Keratinocyte (primary cell): ENCODE data around the gene FRAS1. TPM values are rescaled to one million over a fixed set of nuclear protein-coding genes. Genes with fewer than 3 reads are reported as not detected.

Source experiments
- DNase-seq: peaks from one replicate; pipeline ENCODE4 v3.0.0-alpha.2; 2011; ENCODE audit warnings: low read depth, missing footprints, low spot score
- FAIRE-seq: peaks from 2 replicates; lab custom pipeline; 2011; peaks lifted over from hg19 to GRCh38; lab: Jason Lieb, UNC
- H2AFZ ChIP-seq: 2 replicates; pipeline ENCODE4 v1.6.0; 2012; ENCODE audit warnings: low read length, control low read depth, inconsistent platforms; ENCODE audit not compliant: control insufficient read depth
- H3K27ac ChIP-seq: 2 replicates; pipeline ENCODE4 v1.5.1; 2011; ENCODE audit warnings: low read length; ENCODE audit not compliant: control insufficient read depth, insufficient read depth
- H3K27me3 ChIP-seq: 3 replicates; pipeline ENCODE4 v1.6.0; 2011; ENCODE audit warnings: low read length; ENCODE audit not compliant: control insufficient read depth, insufficient read depth; ENCODE audit errors: extremely low read depth
- H3K36me3 ChIP-seq, 2 experiments: 2 replicates in 1 of 2; 3 replicates in 1 of 2; pipeline ENCODE4 v1.5.1; 2011; ENCODE audit warnings: low read length in 2 of 2, mild to moderate bottlenecking in 1 of 2; ENCODE audit not compliant: control insufficient read depth in 2 of 2, insufficient read depth in 2 of 2; ENCODE audit errors: extremely low read depth in 1 of 2
- H3K4me1 ChIP-seq: 3 replicates; pipeline ENCODE4 v1.5.1; 2011; ENCODE audit warnings: low read length; ENCODE audit not compliant: control insufficient read depth, insufficient read depth; ENCODE audit errors: extremely low read depth
- H3K4me2 ChIP-seq: 3 replicates; pipeline ENCODE4 v1.6.0; 2011; ENCODE audit warnings: low read depth, low read length; ENCODE audit not compliant: control insufficient read depth, insufficient read depth; ENCODE audit errors: extremely low read depth
- H3K4me3 ChIP-seq, 3 experiments: fragments of 200-600 bp in 1 of 3; sonication (generic) in 1 of 3; 2 replicates in 2 of 3; 3 replicates in 1 of 3; pipeline ENCODE4 v1.5.1; 2011 to 2016; ENCODE audit warnings: low read length in 3 of 3, mild to moderate bottlenecking in 3 of 3, control low read depth in 2 of 3, inconsistent platforms in 1 of 3, low read depth in 1 of 3, mixed read lengths in 1 of 3, mixed run types in 1 of 3, moderate library complexity in 1 of 3; ENCODE audit not compliant: control insufficient read depth in 2 of 3, insufficient read depth in 2 of 3; ENCODE audit errors: extremely low read depth in 1 of 3
- H3K79me2 ChIP-seq: 2 replicates; pipeline ENCODE4 v1.6.0; 2012; ENCODE audit warnings: low read length; ENCODE audit not compliant: control insufficient read depth, insufficient read depth
- H3K9ac ChIP-seq: 3 replicates; pipeline ENCODE4 v1.6.0; 2011; ENCODE audit warnings: low read length; ENCODE audit not compliant: control insufficient read depth, insufficient read depth; ENCODE audit errors: extremely low read depth
- H3K9me1 ChIP-seq: 3 replicates; pipeline ENCODE4 v1.6.0; 2011; ENCODE audit warnings: low read length; ENCODE audit not compliant: control insufficient read depth, insufficient read depth; ENCODE audit errors: extremely low read depth
- H3K9me3 ChIP-seq: 2 replicates; pipeline ENCODE4 v1.5.1; 2012; ENCODE audit warnings: low read depth, low read length; ENCODE audit not compliant: control insufficient read depth
- H4K20me1 ChIP-seq: 3 replicates; pipeline ENCODE4 v1.6.0; 2011; ENCODE audit warnings: low read length; ENCODE audit not compliant: control insufficient read depth, insufficient read depth; ENCODE audit errors: extremely low read depth
- EZH2 ChIP-seq: IDR thresholded peaks from one replicate; pipeline ENCODE4 v1.6.1; 2012; ENCODE audit warnings: inconsistent platforms, mild to moderate bottlenecking, low read length, moderate library complexity
- dilution Hi-C: fragments of 300-500 bp; cut with MboI; formaldehyde crosslinking; loops from one replicate; pipeline ENCODE4 v1.7.0; 2020; ENCODE audit warnings: low sequenced_read_pairs; ENCODE audit not compliant: extremely low pct_ligation_motif_present
- polyA plus RNA-seq, 5 experiments: library from polyadenylated mRNA; depleted of rRNA in 3 of 5; stranded (reverse) in 3 of 5; stranded (forward) in 1 of 5; unstranded in 1 of 5; fragments of >200 nt; gene quantifications; 1 replicate in 1 of 5; 2 replicates in 3 of 5; 3 replicates in 1 of 5; pipeline versions ENCODE4 v1.2.1 to v1.2.3, GENCODE V29; 2011 to 2012; ENCODE audit warnings: missing spikeins in 2 of 5, low read depth in 1 of 5, low replicate concordance in 1 of 5
- TF ChIP-seq, protein P1 (sequence below), 3 experiments: IDR thresholded peaks in 1 of 3; conservative IDR thresholded peaks in 1 of 3; optimal IDR thresholded peaks in 1 of 3; 2 replicates in 2 of 3; 3 replicates in 1 of 3; pipeline versions ENCODE3 to v1.5.1; 2011; ENCODE audit warnings: low read length in 3 of 3, mild to moderate bottlenecking in 3 of 3, moderate library complexity in 2 of 3, control low read depth in 1 of 3, inconsistent platforms in 1 of 3; ENCODE audit not compliant: insufficient read depth in 2 of 3; ENCODE audit errors: extremely low read depth in 1 of 3

The FRAS1 gene
- polyA plus RNA-seq, 1 donor (not counting 4 experiments of a cell fraction or from before 2014, with no cell fraction given) = 3.5 TPM

DNA sequence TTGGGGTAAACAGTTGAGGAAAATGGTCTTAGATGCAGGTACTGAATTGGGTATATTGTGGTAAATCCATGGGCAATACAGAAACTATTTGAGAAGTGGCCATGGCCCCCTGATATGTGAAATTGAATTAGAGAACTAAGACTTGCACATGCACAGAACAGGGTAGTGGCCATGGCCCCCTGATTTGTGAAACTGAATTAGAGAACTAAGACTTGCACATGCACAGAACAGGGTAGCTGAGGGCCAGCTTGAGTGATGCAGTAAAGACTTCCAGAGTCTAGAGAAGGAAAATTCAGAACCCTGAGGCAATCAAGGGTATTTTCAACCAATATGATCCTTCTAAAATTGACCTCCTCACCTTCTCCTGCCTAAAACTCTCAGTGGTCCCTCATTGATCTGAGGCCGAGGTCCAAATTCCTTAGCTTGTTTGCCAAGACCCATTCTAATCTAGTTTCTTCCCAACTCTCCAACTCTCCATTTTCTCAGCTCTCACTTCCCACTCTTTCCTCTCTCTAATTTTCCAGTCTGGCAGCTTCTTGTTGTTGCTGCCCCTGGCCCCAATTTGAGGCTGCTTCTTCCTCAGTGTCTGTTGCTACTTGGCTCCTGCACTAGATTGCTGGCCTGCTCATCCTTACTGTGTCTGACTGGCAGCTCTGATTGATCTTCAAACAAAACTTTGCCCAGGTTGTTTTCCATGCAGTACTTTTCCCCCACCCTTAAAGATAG is 72.4 kb downstream of the FRAS1 start:
- H3K27me3 ChIP-seq = no peaks in the 10 kb centered on the region
- H3K79me2 ChIP-seq = no peaks in the 10 kb centered on the region
- DNase-seq (no peak), FAIRE-seq (no peak)
- H3K9ac ChIP-seq = no peak overlapping the region
- no peak overlapping the region for H2AFZ ChIP-seq
- dilution Hi-C loops = no loop called here
- no peak overlapping the region for H3K4me2 ChIP-seq
- TF ChIP-seq EZH2 = no peak
- TF ChIP-seq, protein P1, sequence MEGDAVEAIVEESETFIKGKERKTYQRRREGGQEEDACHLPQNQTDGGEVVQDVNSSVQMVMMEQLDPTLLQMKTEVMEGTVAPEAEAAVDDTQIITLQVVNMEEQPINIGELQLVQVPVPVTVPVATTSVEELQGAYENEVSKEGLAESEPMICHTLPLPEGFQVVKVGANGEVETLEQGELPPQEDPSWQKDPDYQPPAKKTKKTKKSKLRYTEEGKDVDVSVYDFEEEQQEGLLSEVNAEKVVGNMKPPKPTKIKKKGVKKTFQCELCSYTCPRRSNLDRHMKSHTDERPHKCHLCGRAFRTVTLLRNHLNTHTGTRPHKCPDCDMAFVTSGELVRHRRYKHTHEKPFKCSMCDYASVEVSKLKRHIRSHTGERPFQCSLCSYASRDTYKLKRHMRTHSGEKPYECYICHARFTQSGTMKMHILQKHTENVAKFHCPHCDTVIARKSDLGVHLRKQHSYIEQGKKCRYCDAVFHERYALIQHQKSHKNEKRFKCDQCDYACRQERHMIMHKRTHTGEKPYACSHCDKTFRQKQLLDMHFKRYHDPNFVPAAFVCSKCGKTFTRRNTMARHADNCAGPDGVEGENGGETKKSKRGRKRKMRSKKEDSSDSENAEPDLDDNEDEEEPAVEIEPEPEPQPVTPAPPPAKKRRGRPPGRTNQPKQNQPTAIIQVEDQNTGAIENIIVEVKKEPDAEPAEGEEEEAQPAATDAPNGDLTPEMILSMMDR (optimal IDR thresholded peaks at IDR 0.05 in 1 of 3, IDR thresholded peaks at IDR 0.05 in 1 of 3, conservative IDR thresholded peaks at IDR 0.05 in 1 of 3; ENCODE audit: extremely low read depth in 1 of 3, insufficient read depth in 2 of 3, low read length in 3 of 3) = no peak
- no peaks in the 10 kb centered on the region for H3K9me1 ChIP-seq
- H3K4me1 ChIP-seq = no peaks in the 10 kb centered on the region
- no peak overlapping the region for H3K27ac ChIP-seq
- no peaks in the 10 kb centered on the region for H3K9me3 ChIP-seq
- no peaks in the 10 kb centered on the region for H3K36me3 ChIP-seq
- no peak overlapping the region for H3K4me3 ChIP-seq
- no peaks in the 10 kb centered on the region for H4K20me1 ChIP-seq

DNA sequence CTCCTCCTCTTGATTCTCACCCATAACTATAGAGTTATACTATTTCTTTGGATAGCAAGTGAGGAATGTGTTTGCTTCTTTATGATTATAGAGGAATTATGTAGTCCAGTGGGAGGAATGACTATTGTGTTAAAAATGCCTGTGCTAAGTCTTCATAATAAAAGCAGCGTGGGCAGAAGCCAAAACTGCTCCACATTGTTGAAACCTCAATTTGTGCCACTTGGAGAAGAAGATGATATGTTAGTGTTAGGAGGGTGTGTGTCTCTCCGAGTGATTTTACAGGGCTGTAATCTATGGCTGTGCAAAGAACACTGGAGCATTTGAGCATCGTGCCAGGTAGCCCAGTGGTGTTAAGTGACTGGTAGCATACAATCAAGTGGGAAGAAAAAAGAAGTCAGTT is 74.3 kb downstream of the FRAS1 start:
- H3K79me2 ChIP-seq = no peaks in the 10 kb centered on the region
- no peak overlapping the region for H3K9ac ChIP-seq
- H3K4me2 ChIP-seq = no peak overlapping the region
- no peak for DNase-seq
- no peaks in the 10 kb centered on the region for H3K27me3 ChIP-seq
- H4K20me1 ChIP-seq = no peaks in the 10 kb centered on the region
- no peaks in the 10 kb centered on the region for H3K4me1 ChIP-seq
- no peak for FAIRE-seq
- H3K9me1 ChIP-seq = no peaks in the 10 kb centered on the region
- TF ChIP-seq, protein P1 (optimal IDR thresholded peaks at IDR 0.05 in 1 of 3, IDR thresholded peaks at IDR 0.05 in 1 of 3, conservative IDR thresholded peaks at IDR 0.05 in 1 of 3; ENCODE audit: extremely low read depth in 1 of 3, insufficient read depth in 2 of 3, low read length in 3 of 3) = no peak
- no peak for TF ChIP-seq EZH2
- no peak overlapping the region for H2AFZ ChIP-seq
- no peak overlapping the region for H3K4me3 ChIP-seq
- no peaks in the 10 kb centered on the region for H3K9me3 ChIP-seq
- no peak overlapping the region for H3K27ac ChIP-seq
- H3K36me3 ChIP-seq = no peaks in the 10 kb centered on the region
- dilution Hi-C loops = no loop called here
